Testis (tissue), 2 donors: Measurements from ENCODE around the gene SIRPG.

Source experiments
- POLR2A ChIP-seq: fragments of 450-650 bp; IDR thresholded peaks from one replicate; pipeline ENCODE4 v1.6.1; 2017; ENCODE audit warnings: antibody characterized with exemption, mild to moderate bottlenecking, moderate library complexity
- TF ChIP-seq, protein P1 (sequence below), 3 experiments: fragments of 450-650 bp in 2 of 3; fragments of 200-600 bp in 1 of 3; sonication (generic) in 1 of 3; IDR thresholded peaks; one replicate each; pipeline ENCODE4 v1.5.1; 2016 to 2019; ENCODE audit warnings: antibody characterized with exemption in 3 of 3, mild to moderate bottlenecking in 2 of 3, moderate library complexity in 1 of 3

DNA sequence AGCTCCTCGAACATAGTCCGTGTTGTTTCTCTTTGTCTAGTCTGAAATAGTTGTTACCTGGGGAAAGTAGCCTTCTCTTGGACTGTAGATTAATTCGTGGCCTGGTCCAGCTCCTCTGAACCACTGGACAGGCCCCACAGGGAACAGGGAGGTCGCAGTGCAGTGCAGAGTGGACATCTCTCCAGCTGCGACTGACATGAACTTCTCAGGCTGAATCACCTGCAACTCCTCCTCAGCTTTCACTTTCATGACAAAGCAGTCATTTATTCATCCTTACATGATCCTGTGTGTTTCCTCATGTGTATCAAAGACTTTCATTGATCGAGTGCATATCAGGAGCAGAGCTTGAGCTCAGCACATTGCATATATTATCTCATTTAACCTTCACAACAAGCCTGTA lies 19.1 kb upstream of the SIRPG start:
- TF ChIP-seq, protein P1, sequence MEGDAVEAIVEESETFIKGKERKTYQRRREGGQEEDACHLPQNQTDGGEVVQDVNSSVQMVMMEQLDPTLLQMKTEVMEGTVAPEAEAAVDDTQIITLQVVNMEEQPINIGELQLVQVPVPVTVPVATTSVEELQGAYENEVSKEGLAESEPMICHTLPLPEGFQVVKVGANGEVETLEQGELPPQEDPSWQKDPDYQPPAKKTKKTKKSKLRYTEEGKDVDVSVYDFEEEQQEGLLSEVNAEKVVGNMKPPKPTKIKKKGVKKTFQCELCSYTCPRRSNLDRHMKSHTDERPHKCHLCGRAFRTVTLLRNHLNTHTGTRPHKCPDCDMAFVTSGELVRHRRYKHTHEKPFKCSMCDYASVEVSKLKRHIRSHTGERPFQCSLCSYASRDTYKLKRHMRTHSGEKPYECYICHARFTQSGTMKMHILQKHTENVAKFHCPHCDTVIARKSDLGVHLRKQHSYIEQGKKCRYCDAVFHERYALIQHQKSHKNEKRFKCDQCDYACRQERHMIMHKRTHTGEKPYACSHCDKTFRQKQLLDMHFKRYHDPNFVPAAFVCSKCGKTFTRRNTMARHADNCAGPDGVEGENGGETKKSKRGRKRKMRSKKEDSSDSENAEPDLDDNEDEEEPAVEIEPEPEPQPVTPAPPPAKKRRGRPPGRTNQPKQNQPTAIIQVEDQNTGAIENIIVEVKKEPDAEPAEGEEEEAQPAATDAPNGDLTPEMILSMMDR (IDR thresholded peaks at IDR 0.05), result no peak
- TF ChIP-seq POLR2A, result no peak
